ENCODE measurements around the gene PBX2.
"Not testable (repeated sequence)": the region's sequence is repeated elsewhere in the genome, so short reads cannot be mapped to it uniquely, and the experiment has no call there.

Gene PBX2

GRCh38 chr6:32190054-32190851 is at the start of gene PBX2:
Gene PBX2 (minus strand): TSS chr6:32190202. CDS start chr6:32189915, 287 bp downstream.
- peak; percentile 91 for DNase-seq (ENCODE audit: low spot score)

GRCh38 chr6:32239462-32239861 is 49.5 kb upstream of the PBX2 start:
- no peak for DNase-seq (ENCODE audit: low spot score)

- no peak for DNase-seq (ENCODE audit: low spot score)
These were observed 44.9 kb upstream of the PBX2 start for GRCh38 chr6:32234934-32235333.

- DNase-seq (ENCODE audit: low spot score), result no peak
These were observed 36.4 kb upstream of the PBX2 start for GRCh38 chr6:32226434-32226833.

- DNase-seq (ENCODE audit: low spot score), result no peak
These were observed 34.7 kb upstream of the PBX2 start for GRCh38 chr6:32224696-32225095.

GRCh38 chr6:32223258-32224235 is 33.5 kb upstream of the PBX2 start, which contains the start of gene NOTCH4:
Gene NOTCH4 (minus strand): TSS chr6:32224067. CDS start chr6:32223928, 139 bp downstream.
- DNase-seq (ENCODE audit: low spot score), result no peak

- no peak for DNase-seq (ENCODE audit: low spot score)
These were observed 32.6 kb upstream of the PBX2 start for GRCh38 chr6:32222333-32223230.

- DNase-seq (ENCODE audit: low spot score), result no peak
These were observed 30.0 kb upstream of the PBX2 start for GRCh38 chr6:32220021-32220420.

GRCh38 chr6:32218167-32218566 is 28.2 kb upstream of the PBX2 start:
- no peak for DNase-seq (ENCODE audit: low spot score)

- no peak for DNase-seq (ENCODE audit: low spot score)
These were observed 27.0 kb upstream of the PBX2 start for GRCh38 chr6:32216998-32217397.

GRCh38 chr6:32216285-32216684 is 26.3 kb upstream of the PBX2 start:
- no peak for DNase-seq (ENCODE audit: low spot score)

- DNase-seq (ENCODE audit: low spot score), result no peak
These were observed 25.6 kb upstream of the PBX2 start for GRCh38 chr6:32215617-32216016.

GRCh38 chr6:32214126-32214525 is 24.1 kb upstream of the PBX2 start:
- DNase-seq (ENCODE audit: low spot score), result no peak

- DNase-seq (ENCODE audit: low spot score), result no peak
These were observed 23.6 kb upstream of the PBX2 start for GRCh38 chr6:32213649-32214048.

GRCh38 chr6:32212076-32212760 is 22.2 kb upstream of the PBX2 start:
- no peak for DNase-seq (ENCODE audit: low spot score)

GRCh38 chr6:32211432-32211831 is 21.4 kb upstream of the PBX2 start:
- DNase-seq (ENCODE audit: low spot score), result not testable (repeated sequence)

- no peak for DNase-seq (ENCODE audit: low spot score)
These were observed 20.2 kb upstream of the PBX2 start for GRCh38 chr6:32210191-32210601.

- no peak for DNase-seq (ENCODE audit: low spot score)
These were observed 19.0 kb upstream of the PBX2 start for GRCh38 chr6:32208996-32209395.

- no peak for DNase-seq (ENCODE audit: low spot score)
These were observed 14.3 kb upstream of the PBX2 start for GRCh38 chr6:32204268-32204715.

- DNase-seq (ENCODE audit: low spot score), result no peak
These were observed 13.6 kb upstream of the PBX2 start for GRCh38 chr6:32203426-32204267.

Measured in activated CD4-positive, alpha-beta T cell treated with anti-CD3 and anti-CD28 coated beads, Interleukin-2, Interleukin-4, amounts not matched to agents 100 ng/mL and 50 ng/mL, durations not matched to agents 16 hours and 8 hours (primary cell).